Measurements from ENCODE around the gene HACL1. TPM values are rescaled to one million over a fixed set of nuclear protein-coding genes. Genes with fewer than 3 reads are reported as not detected.

HACL1 gene
- 10 to 100 TPM; 27.7 to 38.0 (median 34.2) TPM for total RNA-seq
- 30.1 TPM for total RNA-seq (2013)
- 12.7 to 47.8 (median 30.7) reads per million in 29 experiments for total RNA-seq

- Mint-ChIP-seq H3K9me3 (no peaks in the 10 kb centered on the region), H3K4me3 (peak within 1 kb of the TSS; percentile 98 to 100 (median 99)), H3K27ac (peak within 1 kb of the TSS; percentile 99), H3K36me3 (peaks cover 43% of the 10 kb centered on the region), H3K4me1 (peaks cover 50 to 62% (median 57%) of the 10 kb centered on the region in 3 donors), H3K27me3 (no peaks in the 10 kb centered on the region)
- no peaks in the 10 kb centered on the region for H3K27me3 ChIP-seq (replicated peaks in 1 of 2; ENCODE audit: control insufficient read depth in 2 of 2, extremely low read depth in 1 of 2, insufficient read depth in 2 of 2, low read length in 1 of 2)
- under 1% methylated on average over 50 of the region's 61 CpGs for WGBS (ENCODE audit: insufficient coverage)
- CTCF ChIA-PET: interaction anchor here (0.6 to 1.1 kb wide), 3 partner anchors 221 to 334 kb away, joined by 3 read pairs; no protein-coding TSS in a partner anchor
- DNase-seq: peak; percentile 93 to 100 (median 99)
- peaks cover 0 to 26% of the 10 kb centered on the region in 2 donors for H3K36me3 ChIP-seq (ENCODE audit: control insufficient read depth in 2 of 2, extremely low read depth in 1 of 2, insufficient read depth in 1 of 2, low read length in 1 of 2)
- ATAC-seq (replicated peaks in 1 of 4): peak; percentile 91 to 93 (median 91)
- H3K27ac ChIP-seq (ENCODE audit: low read length): peak within 1 kb of the TSS; percentile 95
- POLR2A ChIA-PET: interaction anchor here in 1 of 2 donors (0.5 kb wide), 1 partner anchor 887 kb away, joined by 5 read pairs; no protein-coding TSS in a partner anchor
- H3K4me1 ChIP-seq (ENCODE audit: control insufficient read depth in 1 of 2, extremely low read depth in 1 of 2, insufficient read depth in 2 of 2, low read length in 2 of 2): peaks cover 22 to 25% of the 10 kb centered on the region in 2 experiments
- H3K9me3 ChIP-seq: no peaks in the 10 kb centered on the region
- peak within 1 kb of the TSS; percentile 93 to 98 for H3K4me3 ChIP-seq (ENCODE audit: control insufficient read depth in 1 of 2, extremely low read depth in 1 of 2, low read length in 1 of 2)
Observed at GRCh38 chr3:15601399-15602145, at the start of gene HACL1, which contains the start of gene BTD. TSS of gene HACL1 (minus strand) at chr3:15601569. CDS start at chr3:15601463, 106 bp downstream. TSS of gene BTD (plus strand) at chr3:15601745. CDS start at chr3:15635440, 33,695 bp downstream.

- no peak overlapping the region for H3K27ac ChIP-seq (ENCODE audit: low read length)
- peaks cover 49 to 61% (median 59%) of the 10 kb centered on the region in 3 donors for H3K4me1 Mint-ChIP-seq
- POLR2A ChIA-PET: no interaction called here
Observed at GRCh38 chr3:15649858-15650257, 48.5 kb upstream of the HACL1 start.

GRCh38 chr3:15649341-15649740 lies 48.0 kb upstream of the HACL1 start:
- CTCF ChIA-PET: interaction anchor here in 1 of 2 donors (0.6 kb wide), 1 partner anchor 147 kb away, joined by 3 read pairs; no protein-coding TSS in a partner anchor
- peaks cover 49 to 61% (median 59%) of the 10 kb centered on the region in 3 donors for H3K4me1 Mint-ChIP-seq

More at GRCh38 chr3:15649858-15650257, 48.5 kb upstream of the HACL1 start:
- Histone ChIP-seq H3K4me3 (ENCODE audit: control insufficient read depth in 1 of 2, extremely low read depth in 1 of 2, low read length in 1 of 2) (no peak overlapping the region), H3K27me3 (replicated peaks in 1 of 2; ENCODE audit: control insufficient read depth in 2 of 2, extremely low read depth in 1 of 2, insufficient read depth in 2 of 2, low read length in 1 of 2) (peaks cover 0 to 13% of the 10 kb centered on the region in 2 experiments), H3K36me3 (ENCODE audit: control insufficient read depth in 2 of 2, extremely low read depth in 1 of 2, insufficient read depth in 1 of 2, low read length in 1 of 2) (no peaks in the 10 kb centered on the region), H3K9me3 (no peaks in the 10 kb centered on the region), H3K4me1 (ENCODE audit: control insufficient read depth in 1 of 2, extremely low read depth in 1 of 2, insufficient read depth in 2 of 2, low read length in 2 of 2) (peaks cover 24 to 48% of the 10 kb centered on the region in 2 experiments)
- Mint-ChIP-seq H3K9me3 (peaks cover 0 to 9% (median under 1%) of the 10 kb centered on the region in 3 donors), H3K4me3 (peak overlapping the region in 1 of 3 donors; percentile 64), H3K27ac (no peak overlapping the region), H3K27me3 (peaks cover 5 to 9% of the 10 kb centered on the region in 2 donors), H3K36me3 (peaks cover 11% of the 10 kb centered on the region)
- ATAC-seq (replicated peaks in 1 of 4): no peak
- 100% methylated on average over 3 of the region's 5 CpGs for WGBS (ENCODE audit: insufficient coverage)
- CTCF ChIA-PET: interaction anchor here in 1 of 2 donors (0.6 kb wide), 1 partner anchor 422 kb away, joined by 4 read pairs; no protein-coding TSS in a partner anchor
- no peak for DNase-seq

GRCh38 chr3:15647611-15648167 lies 46.3 kb upstream of the HACL1 start:
- H3K27me3 ChIP-seq (replicated peaks in 1 of 2; ENCODE audit: control insufficient read depth in 2 of 2, extremely low read depth in 1 of 2, insufficient read depth in 2 of 2, low read length in 1 of 2): peaks cover 0 to 11% of the 10 kb centered on the region in 2 experiments
- ATAC-seq (replicated peaks in 1 of 4): peak; percentile 88 to 99 (median 96)
- peaks cover 5 to 9% of the 10 kb centered on the region in 2 donors for H3K27me3 Mint-ChIP-seq
- 14% methylated on average over 1 of the region's 4 CpGs for WGBS (ENCODE audit: insufficient coverage)
- H3K27ac Mint-ChIP-seq: peak overlapping the region; percentile 18 to 21
- ChIA-PET POLR2A (no interaction called here), CTCF (interaction anchor here in 1 of 2 donors (0.8 to 1.0 kb wide), 3 partner anchors 11 to 20 kb away, joined by 3 to 5 read pairs (median 3); no protein-coding TSS in a partner anchor)
- peaks cover 24 to 50% of the 10 kb centered on the region in 2 experiments for H3K4me1 ChIP-seq (ENCODE audit: control insufficient read depth in 1 of 2, extremely low read depth in 1 of 2, insufficient read depth in 2 of 2, low read length in 2 of 2)
- peaks cover 49 to 61% (median 59%) of the 10 kb centered on the region in 3 donors for H3K4me1 Mint-ChIP-seq
- H3K36me3 Mint-ChIP-seq: peaks cover 15% of the 10 kb centered on the region
- H3K36me3 ChIP-seq (ENCODE audit: control insufficient read depth in 2 of 2, extremely low read depth in 1 of 2, insufficient read depth in 1 of 2, low read length in 1 of 2): peaks cover 0 to 5% of the 10 kb centered on the region in 2 donors
- H3K27ac ChIP-seq (ENCODE audit: low read length): no peak overlapping the region
- no peaks in the 10 kb centered on the region for H3K9me3 ChIP-seq
- DNase-seq: peak; percentile 12 to 75 (median 39)
- H3K9me3 Mint-ChIP-seq: peaks cover 0 to 9% (median 0%) of the 10 kb centered on the region in 3 donors
- peak overlapping the region; percentile 50 to 64 (median 50) for H3K4me3 Mint-ChIP-seq
- peak overlapping the region; percentile 9 to 32 for H3K4me3 ChIP-seq (ENCODE audit: control insufficient read depth in 1 of 2, extremely low read depth in 1 of 2, low read length in 1 of 2)

More at GRCh38 chr3:15649341-15649740, 48.0 kb upstream of the HACL1 start:
- H3K27me3 Mint-ChIP-seq: peaks cover 5 to 9% of the 10 kb centered on the region in 2 donors
- H3K36me3 Mint-ChIP-seq: peaks cover 13% of the 10 kb centered on the region
- H3K36me3 ChIP-seq (ENCODE audit: control insufficient read depth in 2 of 2, extremely low read depth in 1 of 2, insufficient read depth in 1 of 2, low read length in 1 of 2): peaks cover 0 to 2% of the 10 kb centered on the region in 2 donors
- H3K9me3 ChIP-seq: no peaks in the 10 kb centered on the region
- no peak overlapping the region for H3K27ac ChIP-seq (ENCODE audit: low read length)
- 100% methylated on average over 3 of the region's 3 CpGs for WGBS (ENCODE audit: insufficient coverage)
- POLR2A ChIA-PET: no interaction called here
- peak overlapping the region in 1 of 3 donors; percentile 64 for H3K4me3 Mint-ChIP-seq
- H3K4me3 ChIP-seq (ENCODE audit: control insufficient read depth in 1 of 2, extremely low read depth in 1 of 2, low read length in 1 of 2): no peak overlapping the region
- H3K4me1 ChIP-seq (ENCODE audit: control insufficient read depth in 1 of 2, extremely low read depth in 1 of 2, insufficient read depth in 2 of 2, low read length in 2 of 2): peaks cover 24 to 50% of the 10 kb centered on the region in 2 experiments
- DNase-seq (no peak), ATAC-seq (replicated peaks in 1 of 4) (no peak)
- no peak overlapping the region for H3K27ac Mint-ChIP-seq
- H3K9me3 Mint-ChIP-seq: peaks cover 0 to 9% (median 0%) of the 10 kb centered on the region in 3 donors
- H3K27me3 ChIP-seq (replicated peaks in 1 of 2; ENCODE audit: control insufficient read depth in 2 of 2, extremely low read depth in 1 of 2, insufficient read depth in 2 of 2, low read length in 1 of 2): peaks cover 0 to 13% of the 10 kb centered on the region in 2 experiments

DNA sequence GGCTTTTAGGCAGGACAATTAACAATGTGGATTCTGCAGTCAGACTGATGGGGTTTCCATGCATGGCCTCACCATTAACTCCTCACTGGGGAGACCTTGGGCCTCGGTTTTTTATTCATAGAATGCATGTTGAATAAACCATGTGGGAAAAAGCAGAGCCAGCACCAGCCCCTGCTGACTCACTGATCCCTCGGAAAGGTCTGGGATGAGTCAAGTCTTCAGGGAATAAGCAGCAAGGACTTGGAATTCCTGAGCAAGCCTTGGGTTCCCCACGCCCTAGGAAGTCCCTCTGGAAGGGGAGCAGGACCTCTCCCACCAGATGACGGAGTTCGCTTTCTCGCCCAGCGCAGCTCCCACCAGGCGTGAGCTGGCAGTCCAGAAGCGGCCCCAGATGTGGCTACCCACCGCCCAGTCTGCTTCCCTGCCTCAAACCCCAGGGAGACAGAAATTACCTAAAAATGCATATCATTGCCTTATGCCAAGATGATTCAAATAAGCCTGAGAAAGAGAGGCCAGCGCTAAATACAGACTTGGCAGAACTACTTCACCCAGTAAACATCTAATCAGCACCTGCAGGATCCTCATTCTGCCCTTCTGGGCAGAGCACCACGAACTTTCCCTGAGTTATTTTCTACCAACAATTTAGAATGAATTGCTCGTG lies 45.6 kb upstream of the HACL1 start:
- ChIA-PET CTCF (interaction anchor here in 1 of 2 donors (1.0 kb wide), 2 partner anchors 10 to 20 kb away, joined by 3 read pairs; no protein-coding TSS in a partner anchor), POLR2A (no interaction called here)
- H3K36me3 ChIP-seq (ENCODE audit: control insufficient read depth in 2 of 2, extremely low read depth in 1 of 2, insufficient read depth in 1 of 2, low read length in 1 of 2): peaks cover 0 to 5% of the 10 kb centered on the region in 2 donors
- Mint-ChIP-seq H3K9me3 (peaks cover 0 to 9% (median 0%) of the 10 kb centered on the region in 3 donors), H3K27ac (peak overlapping the region; percentile 18 to 21), H3K4me1 (peaks cover 49 to 64% (median 62%) of the 10 kb centered on the region in 3 donors), H3K27me3 (peaks cover 5 to 9% of the 10 kb centered on the region in 2 donors), H3K36me3 (peaks cover 19% of the 10 kb centered on the region), H3K4me3 (peak overlapping the region; percentile 50 to 64 (median 50))
- WGBS (ENCODE audit: insufficient coverage): 77% methylated on average over 10 of the region's 13 CpGs
- no peaks in the 10 kb centered on the region for H3K9me3 ChIP-seq
- peak overlapping the region in 1 of 2 donors; percentile 9 for H3K4me3 ChIP-seq (ENCODE audit: control insufficient read depth in 1 of 2, extremely low read depth in 1 of 2, low read length in 1 of 2)
- ATAC-seq (replicated peaks in 1 of 4) (peak in 2 of 4 experiments; percentile 13 to 26), DNase-seq (no peak)
- H3K27ac ChIP-seq (ENCODE audit: low read length): no peak overlapping the region
- H3K27me3 ChIP-seq (replicated peaks in 1 of 2; ENCODE audit: control insufficient read depth in 2 of 2, extremely low read depth in 1 of 2, insufficient read depth in 2 of 2, low read length in 1 of 2): peaks cover 0 to 9% of the 10 kb centered on the region in 2 experiments
- H3K4me1 ChIP-seq (ENCODE audit: control insufficient read depth in 1 of 2, extremely low read depth in 1 of 2, insufficient read depth in 2 of 2, low read length in 2 of 2): peaks cover 24 to 50% of the 10 kb centered on the region in 2 experiments
